Measurements from ENCODE around the gene ARF1.

Gene ARF1

GRCh38 chr1:228076796-228077430 lies 5.6 kb upstream of the ARF1 start:
- no peak overlapping the region for H3K4me3 ChIP-seq (ENCODE audit: low read depth, low read length)
- no peak for DNase-seq (ENCODE audit: low read depth)
- TF ChIP-seq CTCF (IDR thresholded peaks at IDR 0.05; ENCODE audit: low read depth, low read length) (no peak), POLR2A (IDR thresholded peaks at IDR 0.05; ENCODE audit: extremely low read depth, insufficient read length) (no peak), MYC (IDR thresholded peaks at IDR 0.05; ENCODE audit: low read depth, low read length) (no peak)
- TF ChIP-seq, protein P1, sequence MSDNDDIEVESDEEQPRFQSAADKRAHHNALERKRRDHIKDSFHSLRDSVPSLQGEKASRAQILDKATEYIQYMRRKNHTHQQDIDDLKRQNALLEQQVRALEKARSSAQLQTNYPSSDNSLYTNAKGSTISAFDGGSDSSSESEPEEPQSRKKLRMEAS (IDR thresholded peaks at IDR 0.05; ENCODE audit: low read depth, low read length), result no peak

- TF ChIP-seq POLR2A (IDR thresholded peaks at IDR 0.05; ENCODE audit: extremely low read depth, insufficient read length) (no peak), CTCF (IDR thresholded peaks at IDR 0.05; ENCODE audit: low read depth, low read length) (no peak), MYC (IDR thresholded peaks at IDR 0.05; ENCODE audit: low read depth, low read length) (no peak)
- TF ChIP-seq, protein P1 (IDR thresholded peaks at IDR 0.05; ENCODE audit: low read depth, low read length), result no peak
- DNase-seq (ENCODE audit: low read depth), result no peak
Observed at GRCh38 chr1:228077565-228078330, 4.8 kb upstream of the ARF1 start.

GRCh38 chr1:228079013-228079412 lies 3.5 kb upstream of the ARF1 start:
- no peak for DNase-seq (ENCODE audit: low read depth)
- TF ChIP-seq CTCF (IDR thresholded peaks at IDR 0.05; ENCODE audit: low read depth, low read length), result no peak
- no peak for TF ChIP-seq MYC (IDR thresholded peaks at IDR 0.05; ENCODE audit: low read depth, low read length)
- TF ChIP-seq, protein P1 (IDR thresholded peaks at IDR 0.05; ENCODE audit: low read depth, low read length), result no peak
- no peak for TF ChIP-seq POLR2A (IDR thresholded peaks at IDR 0.05; ENCODE audit: extremely low read depth, insufficient read length)

More at GRCh38 chr1:228077565-228078330, 4.8 kb upstream of the ARF1 start:
- no peak overlapping the region for H3K4me3 ChIP-seq (ENCODE audit: low read depth, low read length)

DNA sequence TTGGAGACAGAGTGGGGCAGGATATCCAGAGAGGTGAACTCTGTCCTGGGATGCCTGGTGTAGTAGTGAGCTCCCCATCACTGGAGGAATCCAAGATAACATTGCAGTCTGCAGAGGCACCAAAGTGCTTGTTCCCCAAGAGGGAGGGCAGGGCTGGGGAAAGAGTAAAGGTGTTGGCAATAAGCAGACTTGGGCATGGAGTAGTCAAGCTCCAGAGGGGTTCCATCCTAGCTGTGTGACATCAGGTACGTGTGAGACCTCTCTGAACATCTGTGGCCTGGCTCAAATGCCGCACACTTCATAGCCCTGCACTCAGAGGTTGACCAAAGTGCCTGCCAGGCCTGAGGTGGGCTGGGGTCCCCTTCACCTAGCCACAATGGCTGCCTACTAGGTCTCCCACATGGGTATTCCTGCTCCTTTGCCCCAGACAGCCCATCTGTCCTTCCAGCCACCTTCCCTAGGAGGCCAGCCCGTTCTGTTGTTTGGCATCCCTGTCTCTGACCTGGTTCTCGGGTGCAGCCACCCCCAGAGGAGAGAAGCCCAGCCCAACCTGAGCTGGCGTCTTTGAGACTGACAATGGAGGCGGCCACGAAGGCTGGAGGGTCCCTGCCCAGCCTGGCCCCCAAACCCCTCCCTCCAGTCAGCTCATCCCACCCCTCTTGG lies 2.8 kb upstream of the ARF1 start:
- DNase-seq (ENCODE audit: low read depth), result no peak
- no peak for TF ChIP-seq CTCF (IDR thresholded peaks at IDR 0.05; ENCODE audit: low read depth, low read length)
- no peak for TF ChIP-seq MYC (IDR thresholded peaks at IDR 0.05; ENCODE audit: low read depth, low read length)
- TF ChIP-seq POLR2A (IDR thresholded peaks at IDR 0.05; ENCODE audit: extremely low read depth, insufficient read length), result no peak
- TF ChIP-seq, protein P1 (IDR thresholded peaks at IDR 0.05; ENCODE audit: low read depth, low read length), result no peak
- no peak overlapping the region for H3K4me3 ChIP-seq (ENCODE audit: low read depth, low read length)

More at GRCh38 chr1:228079013-228079412, 3.5 kb upstream of the ARF1 start:
- H3K4me3 ChIP-seq (ENCODE audit: low read depth, low read length), result no peak overlapping the region

GRCh38 chr1:228081144-228081543 lies 1.4 kb upstream of the ARF1 start:
- DNase-seq (ENCODE audit: low read depth), result no peak
- peak overlapping the region; percentile 83 for H3K4me3 ChIP-seq (ENCODE audit: low read depth, low read length)
- TF ChIP-seq, protein P1 (IDR thresholded peaks at IDR 0.05; ENCODE audit: low read depth, low read length), result no peak
- TF ChIP-seq POLR2A (IDR thresholded peaks at IDR 0.05; ENCODE audit: extremely low read depth, insufficient read length) (no peak), CTCF (IDR thresholded peaks at IDR 0.05; ENCODE audit: low read depth, low read length) (no peak), MYC (IDR thresholded peaks at IDR 0.05; ENCODE audit: low read depth, low read length) (no peak)

All from NB4 (cell line).